RPMI8226 (cell line): ENCODE measurements around the gene PHACTR4.
"Not testable (repeated sequence)": the region's sequence is repeated elsewhere in the genome, so short reads cannot be mapped to it uniquely, and the experiment has no call there.

Experiments used
- DNase-seq: peaks from one replicate; pipeline ENCODE4 v3.0.0-alpha.2; 2015

Gene PHACTR4

GRCh38 chr1:28369371-28370238 lies at the start of gene PHACTR4:
Gene PHACTR4 (plus strand): TSS chr1:28369740. CDS start chr1:28407448, 37,708 bp downstream.
- DNase-seq, result peak; percentile 97

- no peak for DNase-seq
These were observed 47.3 kb upstream of the PHACTR4 start for GRCh38 chr1:28322194-28322593.

GRCh38 chr1:28323720-28324119 lies 45.8 kb upstream of the PHACTR4 start:
- no peak for DNase-seq

GRCh38 chr1:28326515-28326914 lies 43.0 kb upstream of the PHACTR4 start:
- DNase-seq, result no peak

- no peak for DNase-seq
These were observed 42.6 kb upstream of the PHACTR4 start for GRCh38 chr1:28326984-28327383.

- peak; percentile 24 for DNase-seq
These were observed 42.1 kb upstream of the PHACTR4 start for GRCh38 chr1:28327431-28327830.

- no peak for DNase-seq
These were observed 41.3 kb upstream of the PHACTR4 start for GRCh38 chr1:28328228-28328648.

- peak; percentile 60 for DNase-seq
These were observed 40.0 kb upstream of the PHACTR4 start for GRCh38 chr1:28329395-28330153.

GRCh38 chr1:28338897-28339296 lies 30.6 kb upstream of the PHACTR4 start:
- no peak for DNase-seq

GRCh38 chr1:28339551-28339950 lies 30.0 kb upstream of the PHACTR4 start:
- no peak for DNase-seq

GRCh38 chr1:28340221-28340974 lies 29.1 kb upstream of the PHACTR4 start:
- no peak for DNase-seq

GRCh38 chr1:28341591-28341990 lies 27.9 kb upstream of the PHACTR4 start:
- no peak for DNase-seq

- no peak for DNase-seq
These were observed 26.1 kb upstream of the PHACTR4 start for GRCh38 chr1:28343405-28343804.

- not testable (repeated sequence) for DNase-seq
These were observed 16.2 kb upstream of the PHACTR4 start for GRCh38 chr1:28353248-28353810.

GRCh38 chr1:28354121-28354520 lies 15.4 kb upstream of the PHACTR4 start:
- DNase-seq, result no peak

GRCh38 chr1:28358716-28359115 lies 10.8 kb upstream of the PHACTR4 start:
- DNase-seq, result no peak

GRCh38 chr1:28359592-28360239 lies 9.8 kb upstream of the PHACTR4 start:
- peak; percentile 77 for DNase-seq

- no peak for DNase-seq
These were observed 4.7 kb upstream of the PHACTR4 start for GRCh38 chr1:28364888-28365287.

- no peak for DNase-seq
These were observed 3.7 kb upstream of the PHACTR4 start for GRCh38 chr1:28365864-28366263.

- DNase-seq, result not testable (repeated sequence)
These were observed 932 bp upstream of the PHACTR4 start for GRCh38 chr1:28368608-28369007.

GRCh38 chr1:28370239-28371009 lies 884 bp downstream of the PHACTR4 start:
- peak; percentile 63 for DNase-seq

GRCh38 chr1:28371010-28371377 lies 1.5 kb downstream of the PHACTR4 start:
- no peak for DNase-seq
